Sigmoid colon (tissue), 7 donors: Measurements from ENCODE around the gene TOM1. TPM values are rescaled to one million over a fixed set of nuclear protein-coding genes. Genes with fewer than 3 reads are reported as not detected.

Experiments
- DNase-seq: peaks from one replicate; pipeline ENCODE4 v3.0.0-alpha.2; 2019
- H3K27ac ChIP-seq, 4 donors: fragments of 200-600 bp; sonication (generic); one replicate each; pipeline ENCODE4 v1.5.1; 2016 to 2019; ENCODE audit warnings: mild to moderate bottlenecking in 1 of 4
- H3K27me3 ChIP-seq, 3 donors: fragments of 200-600 bp; sonication (generic); one replicate each; pipeline ENCODE4 v1.5.1; 2019; ENCODE audit warnings: mild to moderate bottlenecking in 1 of 3
- H3K36me3 ChIP-seq, 4 donors: fragments of 200-600 bp; sonication (generic); one replicate each; pipeline ENCODE4 v1.5.1; 2016 to 2019
- H3K4me1 ChIP-seq, 4 donors: fragments of 200-600 bp; sonication (generic); one replicate each; pipeline ENCODE4 v1.5.1; 2017 to 2019
- H3K4me3 ChIP-seq, 4 donors: fragments of 200-600 bp; sonication (generic); one replicate each; pipeline ENCODE4 v1.5.1; 2017 to 2019; ENCODE audit warnings: mild to moderate bottlenecking in 2 of 4, moderate library complexity in 1 of 4
- H3K9me3 ChIP-seq, 4 donors: fragments of 200-600 bp in 3 of 4; sonication (generic) in 3 of 4; one replicate each; pipeline versions ENCODE4 v1.5.1 to v1.6.1; 2013 to 2019
- EP300 ChIP-seq, 4 donors: sonication (generic); formaldehyde crosslinking; IDR thresholded peaks; one replicate each; pipeline ENCODE4 v1.6.1; 2017; ENCODE audit warnings: antibody characterized with exemption in 4 of 4
- POLR2A ChIP-seq, 2 donors: fragments of 450-650 bp; IDR thresholded peaks; one replicate each; pipeline ENCODE4 v1.6.1; 2016; ENCODE audit warnings: antibody characterized with exemption in 2 of 2, mild to moderate bottlenecking in 2 of 2, moderate library complexity in 2 of 2
- POLR2AphosphoS5 ChIP-seq, 4 donors: sonication (generic); formaldehyde crosslinking; IDR thresholded peaks; one replicate each; pipeline ENCODE4 v1.6.1; 2017; ENCODE audit warnings: antibody characterized with exemption in 4 of 4
- WGBS, 2 donors: extraction: QIAGEN DNeasy Blood & Tissue Kit; methylation state at CpG; one replicate each; pipeline ENCODE4 v1.1.7; 2013; 5-methylcytosine and 5-hydroxymethylcytosine counted together
- intact Hi-C: fragments of 100-400 bp; cut with DNase I; formaldehyde crosslinking; loops from one replicate; pipeline ENCODE4 v1.15.1; 2023
- polyA plus RNA-seq, 3 donors: library from polyadenylated mRNA; stranded (reverse); fragments of 200-250 nt; gene quantifications; one replicate each; pipeline ENCODE4 v1.2.3, GENCODE V29; 2013
- total RNA-seq, 4 donors: library from RNA; depleted of rRNA; stranded (reverse); fragments of >200 nt; gene quantifications; one replicate each; pipeline ENCODE4 v1.1.0, GENCODE V29; 2016
- TF ChIP-seq, protein P1 (sequence below), 4 experiments: fragments of 450-650 bp in 3 of 4; fragments of 200-600 bp in 1 of 4; IDR thresholded peaks; one replicate each; pipeline ENCODE4 v1.5.1; 2016 to 2019; ENCODE audit warnings: antibody characterized with exemption in 4 of 4, mild to moderate bottlenecking in 3 of 4, moderate library complexity in 2 of 4
- donor health status: healthy with polysubstance abuse.
- donor health status: Bipolar disorder and iron deficiency.
- donor health status: healthy.

TOM1 gene
- total and polyA plus RNA-seq, 7 donors: 32.5 to 66.5 (median 50.8) TPM

DNA sequence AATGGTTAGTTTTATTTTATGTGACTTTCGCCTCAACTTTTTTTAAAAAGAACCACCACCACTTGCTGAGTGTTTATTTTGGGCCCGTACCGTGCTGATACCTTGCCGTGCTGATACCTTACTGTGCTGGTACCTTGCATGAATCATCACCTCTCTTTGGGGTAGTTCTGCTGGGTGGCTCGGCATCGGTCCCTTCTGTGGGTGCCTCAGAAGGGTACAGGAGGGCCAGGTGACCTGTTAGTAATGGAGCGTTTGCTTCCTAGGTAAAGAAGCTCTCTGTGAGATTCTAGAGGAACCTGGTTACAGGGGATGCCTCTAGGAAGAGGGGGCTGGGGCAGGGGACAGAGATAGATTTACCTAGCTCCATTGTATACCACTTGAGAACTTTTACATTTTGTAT lies 17.1 kb downstream of the TOM1 start:
- no peak overlapping the region for H3K27ac ChIP-seq
- H3K9me3 ChIP-seq: no peaks in the 10 kb centered on the region
- no peak overlapping the region for H3K4me3 ChIP-seq
- TF ChIP-seq POLR2AphosphoS5 (IDR thresholded peaks at IDR 0.05): no peak
- TF ChIP-seq, protein P1, sequence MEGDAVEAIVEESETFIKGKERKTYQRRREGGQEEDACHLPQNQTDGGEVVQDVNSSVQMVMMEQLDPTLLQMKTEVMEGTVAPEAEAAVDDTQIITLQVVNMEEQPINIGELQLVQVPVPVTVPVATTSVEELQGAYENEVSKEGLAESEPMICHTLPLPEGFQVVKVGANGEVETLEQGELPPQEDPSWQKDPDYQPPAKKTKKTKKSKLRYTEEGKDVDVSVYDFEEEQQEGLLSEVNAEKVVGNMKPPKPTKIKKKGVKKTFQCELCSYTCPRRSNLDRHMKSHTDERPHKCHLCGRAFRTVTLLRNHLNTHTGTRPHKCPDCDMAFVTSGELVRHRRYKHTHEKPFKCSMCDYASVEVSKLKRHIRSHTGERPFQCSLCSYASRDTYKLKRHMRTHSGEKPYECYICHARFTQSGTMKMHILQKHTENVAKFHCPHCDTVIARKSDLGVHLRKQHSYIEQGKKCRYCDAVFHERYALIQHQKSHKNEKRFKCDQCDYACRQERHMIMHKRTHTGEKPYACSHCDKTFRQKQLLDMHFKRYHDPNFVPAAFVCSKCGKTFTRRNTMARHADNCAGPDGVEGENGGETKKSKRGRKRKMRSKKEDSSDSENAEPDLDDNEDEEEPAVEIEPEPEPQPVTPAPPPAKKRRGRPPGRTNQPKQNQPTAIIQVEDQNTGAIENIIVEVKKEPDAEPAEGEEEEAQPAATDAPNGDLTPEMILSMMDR (IDR thresholded peaks at IDR 0.05): no peak
- TF ChIP-seq EP300 (IDR thresholded peaks at IDR 0.05): no peak
- TF ChIP-seq POLR2A (IDR thresholded peaks at IDR 0.05): no peak
- H3K4me1 ChIP-seq: peaks cover 0 to 46% (median 39%) of the 10 kb centered on the region in 4 donors
- intact Hi-C loops: no loop called here
- H3K27me3 ChIP-seq: no peaks in the 10 kb centered on the region
- peaks cover 25 to 45% (median 34%) of the 10 kb centered on the region in 4 donors for H3K36me3 ChIP-seq
- DNase-seq: peak; percentile 41
- 94 to 95% methylated on average over 7 of the region's 7 CpGs for WGBS, 2 donors

DNA sequence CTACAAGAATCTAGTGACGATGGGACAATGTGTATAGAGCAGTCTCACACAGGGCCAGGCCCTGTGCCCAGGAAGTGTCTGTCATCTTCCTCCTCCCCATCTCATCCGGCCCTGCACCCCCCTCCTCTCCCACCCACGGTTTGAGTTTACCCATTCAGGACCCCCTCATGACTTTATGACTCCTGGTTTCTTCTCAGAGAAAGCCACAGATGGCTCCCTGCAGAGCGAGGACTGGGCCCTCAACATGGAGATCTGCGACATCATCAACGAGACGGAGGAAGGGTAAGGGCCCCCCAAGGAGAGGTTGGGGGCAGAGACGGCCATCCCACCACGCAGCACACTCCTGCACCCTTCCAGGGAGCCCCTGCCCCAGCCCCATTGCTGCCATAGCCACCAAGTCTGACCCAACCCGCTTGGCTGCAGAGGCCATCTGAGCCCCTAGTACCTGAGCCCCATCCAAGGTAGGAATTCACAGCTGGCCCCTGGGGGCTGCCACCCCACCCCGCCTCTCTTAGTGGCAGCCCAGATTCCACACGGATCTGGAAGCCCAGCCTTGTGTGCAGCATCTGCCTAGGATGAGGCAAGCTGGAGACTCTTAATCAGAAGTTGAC lies 18.1 kb downstream of the TOM1 start:
- H3K27me3 ChIP-seq: no peaks in the 10 kb centered on the region
- intact Hi-C loops: no loop called here
- TF ChIP-seq, protein P1 (IDR thresholded peaks at IDR 0.05): no peak
- TF ChIP-seq POLR2AphosphoS5 (IDR thresholded peaks at IDR 0.05) (no peak), EP300 (IDR thresholded peaks at IDR 0.05) (no peak), POLR2A (IDR thresholded peaks at IDR 0.05) (no peak)
- peaks cover 0 to 38% (median 31%) of the 10 kb centered on the region in 4 donors for H3K4me1 ChIP-seq
- peaks cover 27 to 55% (median 43%) of the 10 kb centered on the region in 4 donors for H3K36me3 ChIP-seq
- 89% methylated on average over 12 of the region's 12 CpGs for WGBS, 2 donors
- DNase-seq: no peak
- no peaks in the 10 kb centered on the region for H3K9me3 ChIP-seq
- H3K27ac ChIP-seq: no peak overlapping the region
- no peak overlapping the region for H3K4me3 ChIP-seq

DNA sequence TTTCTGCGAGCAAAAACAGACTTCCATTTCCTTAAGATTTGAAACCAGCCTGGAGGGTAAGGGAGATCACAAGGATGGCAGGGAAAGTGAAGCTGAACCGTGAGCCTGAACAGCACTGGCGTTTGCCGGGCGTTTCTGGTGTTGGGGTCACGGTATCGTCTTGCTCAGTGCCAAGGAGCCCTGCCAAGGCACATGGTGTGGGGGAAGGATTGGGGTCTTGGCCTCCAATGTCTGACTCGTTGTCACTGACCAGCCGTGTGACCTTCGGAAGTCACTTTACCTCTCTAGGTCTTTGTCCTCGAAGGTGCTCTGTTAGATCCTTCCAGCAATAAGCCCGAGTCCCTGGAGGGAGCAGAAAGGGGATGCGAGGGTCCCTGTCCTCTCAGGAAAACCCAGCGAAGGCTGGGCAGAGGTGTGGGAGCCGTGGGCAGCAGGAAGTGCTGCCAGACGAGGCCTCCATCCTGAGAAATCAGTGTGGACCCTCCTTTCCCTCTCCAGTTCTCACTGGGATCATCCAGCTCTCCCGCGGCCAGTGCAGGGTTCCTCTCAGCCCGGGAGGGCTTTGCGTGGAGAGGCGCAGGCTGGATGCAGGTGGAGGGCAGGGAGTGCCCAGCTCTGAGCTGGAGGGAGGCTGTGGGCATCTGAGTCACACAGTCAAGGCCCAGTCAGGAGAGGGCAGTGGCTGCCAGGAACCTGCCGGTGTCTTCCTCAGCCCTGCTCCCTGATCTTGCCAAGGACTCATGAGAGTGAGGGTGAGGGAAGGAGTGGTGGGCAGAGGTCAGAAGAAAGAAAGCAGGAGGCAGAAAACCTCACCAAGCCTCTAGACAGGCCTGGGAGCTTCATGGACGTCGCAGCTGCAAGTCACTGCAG lies 18.9 kb downstream of the TOM1 start:
- TF ChIP-seq EP300 (IDR thresholded peaks at IDR 0.05): no peak
- TF ChIP-seq POLR2A (IDR thresholded peaks at IDR 0.05): no peak
- no peak for TF ChIP-seq POLR2AphosphoS5 (IDR thresholded peaks at IDR 0.05)
- TF ChIP-seq, protein P1 (IDR thresholded peaks at IDR 0.05): no peak
- Histone ChIP-seq H3K27ac (no peak overlapping the region), H3K4me1 (peaks cover 0 to 30% (median 23%) of the 10 kb centered on the region in 4 donors), H3K4me3 (no peak overlapping the region), H3K27me3 (no peaks in the 10 kb centered on the region), H3K36me3 (peaks cover 35 to 63% (median 51%) of the 10 kb centered on the region in 4 donors), H3K9me3 (no peaks in the 10 kb centered on the region)
- DNase-seq: no peak
- WGBS, 2 donors: 92 to 93% methylated on average over 24 of the region's 24 CpGs
- intact Hi-C loops: no loop called here

DNA sequence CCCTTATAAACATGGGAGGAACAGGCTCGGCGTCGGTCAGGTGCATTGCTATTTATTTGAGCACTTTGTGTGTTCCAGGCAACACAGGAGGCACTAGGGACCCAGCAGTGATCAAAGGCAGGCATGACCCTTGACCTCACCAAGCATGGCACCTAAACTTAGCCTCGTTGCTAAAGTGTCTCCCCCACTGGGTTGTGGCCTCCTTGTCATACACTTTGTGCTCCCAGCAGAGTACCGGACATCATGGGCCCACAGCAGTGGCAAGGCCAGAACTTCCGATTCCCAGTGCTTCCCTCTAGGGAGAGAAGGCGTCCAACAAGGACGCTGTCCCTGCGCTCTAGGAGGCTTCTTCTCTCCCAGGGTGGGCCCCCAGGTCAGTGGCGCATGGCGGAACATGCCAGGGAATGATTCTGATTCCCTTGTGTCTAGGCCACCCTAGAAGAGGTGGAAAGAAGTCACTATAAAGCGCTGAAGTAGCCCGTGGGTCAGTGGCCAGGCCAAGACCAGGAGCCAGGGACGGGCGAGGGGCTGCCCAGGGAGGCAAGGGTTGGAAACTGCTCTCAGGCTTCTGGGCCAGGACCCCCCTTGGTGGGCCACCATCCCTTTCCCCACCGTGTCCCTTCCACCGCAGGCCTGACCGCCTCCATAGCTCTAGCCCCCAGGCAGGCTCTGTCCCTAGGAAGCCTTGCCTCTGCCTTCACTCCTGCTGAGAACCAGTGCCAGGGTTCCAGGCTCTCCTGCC lies 19.7 kb downstream of the TOM1 start:
- H3K4me1 ChIP-seq: peaks cover 0 to 22% (median 15%) of the 10 kb centered on the region in 4 donors
- 93 to 94% methylated on average over 18 of the region's 18 CpGs for WGBS, 2 donors
- H3K27me3 ChIP-seq: no peaks in the 10 kb centered on the region
- intact Hi-C loops: no loop called here
- peaks cover 43 to 72% (median 58%) of the 10 kb centered on the region in 4 donors for H3K36me3 ChIP-seq
- no peaks in the 10 kb centered on the region for H3K9me3 ChIP-seq
- TF ChIP-seq EP300 (IDR thresholded peaks at IDR 0.05) (no peak), POLR2AphosphoS5 (IDR thresholded peaks at IDR 0.05) (no peak), POLR2A (IDR thresholded peaks at IDR 0.05) (no peak)
- TF ChIP-seq, protein P1 (IDR thresholded peaks at IDR 0.05): no peak
- no peak for DNase-seq
- no peak overlapping the region for H3K4me3 ChIP-seq
- H3K27ac ChIP-seq: no peak overlapping the region
